ENCODE measurements around the gene PPP2R5D.
"Not testable (repeated sequence)": the region's sequence is repeated elsewhere in the genome, so short reads cannot be mapped to it uniquely, and the experiment has no call there.

The PPP2R5D gene

DNA sequence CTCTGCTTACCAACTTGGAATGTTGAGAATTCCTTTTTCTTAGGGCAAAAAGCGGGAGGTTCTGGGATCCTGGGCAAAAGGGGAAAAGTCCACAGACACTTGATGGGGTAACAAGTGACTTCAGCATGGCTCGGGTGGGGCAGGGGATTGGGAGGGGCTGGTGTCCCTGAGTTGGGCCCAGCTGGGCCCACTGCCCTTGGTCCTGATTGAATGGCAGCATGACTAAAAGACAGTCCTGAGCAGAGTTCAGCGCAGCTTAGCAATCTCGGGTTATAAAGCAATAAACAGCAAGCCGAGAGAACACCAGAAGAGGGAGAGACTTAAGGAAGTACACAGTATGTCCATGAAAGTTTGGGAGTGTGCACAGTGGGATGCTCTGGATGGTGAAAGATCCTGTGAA lies 5.6 kb downstream of the PPP2R5D start:
- no peak overlapping the region for H3K27ac ChIP-seq (ENCODE audit: low read length)
- no peaks in the 10 kb centered on the region for H3K27me3 ChIP-seq (ENCODE audit: insufficient read depth, low read length, poor library complexity)
- peaks cover 43% of the 10 kb centered on the region for H3K36me3 ChIP-seq (ENCODE audit: insufficient read depth, low read length)
- H3K9me3 ChIP-seq (ENCODE audit: insufficient read depth, low read length, severe bottlenecking) = no peaks in the 10 kb centered on the region
- peaks cover 73% of the 10 kb centered on the region for H3K79me2 ChIP-seq (ENCODE audit: insufficient read depth, low read length)
- no peak for DNase-seq
- no peak overlapping the region for H3K9ac ChIP-seq (ENCODE audit: low read depth, low read length)
- ATAC-seq (ENCODE audit: insufficient read depth, low read depth) = no peak
- no peak overlapping the region for H3K4me3 ChIP-seq (ENCODE audit: low read depth in 1 of 2, low read length in 2 of 2)
- TF ChIP-seq, protein P1, sequence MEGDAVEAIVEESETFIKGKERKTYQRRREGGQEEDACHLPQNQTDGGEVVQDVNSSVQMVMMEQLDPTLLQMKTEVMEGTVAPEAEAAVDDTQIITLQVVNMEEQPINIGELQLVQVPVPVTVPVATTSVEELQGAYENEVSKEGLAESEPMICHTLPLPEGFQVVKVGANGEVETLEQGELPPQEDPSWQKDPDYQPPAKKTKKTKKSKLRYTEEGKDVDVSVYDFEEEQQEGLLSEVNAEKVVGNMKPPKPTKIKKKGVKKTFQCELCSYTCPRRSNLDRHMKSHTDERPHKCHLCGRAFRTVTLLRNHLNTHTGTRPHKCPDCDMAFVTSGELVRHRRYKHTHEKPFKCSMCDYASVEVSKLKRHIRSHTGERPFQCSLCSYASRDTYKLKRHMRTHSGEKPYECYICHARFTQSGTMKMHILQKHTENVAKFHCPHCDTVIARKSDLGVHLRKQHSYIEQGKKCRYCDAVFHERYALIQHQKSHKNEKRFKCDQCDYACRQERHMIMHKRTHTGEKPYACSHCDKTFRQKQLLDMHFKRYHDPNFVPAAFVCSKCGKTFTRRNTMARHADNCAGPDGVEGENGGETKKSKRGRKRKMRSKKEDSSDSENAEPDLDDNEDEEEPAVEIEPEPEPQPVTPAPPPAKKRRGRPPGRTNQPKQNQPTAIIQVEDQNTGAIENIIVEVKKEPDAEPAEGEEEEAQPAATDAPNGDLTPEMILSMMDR (IDR thresholded peaks at IDR 0.05; ENCODE audit: borderline replicate concordance, extremely low read depth, low read length, poor library complexity, severe bottlenecking) = no peak
- no peak for TF ChIP-seq EZH2 (IDR thresholded peaks at IDR 0.05; ENCODE audit: borderline replicate concordance, low read depth, low read length, severe bottlenecking)
- peaks cover 35% of the 10 kb centered on the region for H3K4me1 ChIP-seq (ENCODE audit: insufficient read depth, low read length)
- H4K20me1 ChIP-seq (ENCODE audit: insufficient read depth, low read length) = peaks cover 12% of the 10 kb centered on the region; the same call in 1 of the 2 replicates
- H2AFZ ChIP-seq (ENCODE audit: low read depth, low read length) = no peak overlapping the region
- no peak overlapping the region for H3K4me2 ChIP-seq (ENCODE audit: insufficient read depth, low read length)

DNA sequence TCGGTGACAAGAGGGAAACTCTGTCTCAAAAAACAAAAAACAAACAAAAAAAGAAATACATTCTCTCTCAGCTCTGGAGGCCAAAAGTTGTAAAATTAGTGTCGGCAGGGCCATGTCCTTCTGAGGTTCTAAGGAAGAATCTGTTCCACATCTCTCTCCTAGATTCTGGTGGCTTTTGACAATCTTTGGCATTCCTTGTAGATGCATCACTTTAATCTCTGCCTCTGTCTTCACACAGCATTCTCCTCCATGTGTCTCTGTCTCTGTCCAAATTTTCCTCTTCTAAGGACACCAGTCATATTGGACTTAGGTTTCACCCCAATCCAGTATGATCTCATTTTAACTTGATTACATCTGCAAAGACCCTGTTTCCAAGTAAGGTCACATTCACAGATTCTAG lies 9.1 kb downstream of the PPP2R5D start:
- Histone ChIP-seq H2AFZ (ENCODE audit: low read depth, low read length) (no peak overlapping the region), H3K4me2 (ENCODE audit: insufficient read depth, low read length) (no peak overlapping the region), H3K9me3 (ENCODE audit: insufficient read depth, low read length, severe bottlenecking) (no peaks in the 10 kb centered on the region), H3K79me2 (ENCODE audit: insufficient read depth, low read length) (peaks cover 44% of the 10 kb centered on the region), H3K27ac (ENCODE audit: low read length) (no peak overlapping the region), H3K36me3 (ENCODE audit: insufficient read depth, low read length) (peaks cover 36% of the 10 kb centered on the region), H3K9ac (ENCODE audit: low read depth, low read length) (no peak overlapping the region), H4K20me1 (ENCODE audit: insufficient read depth, low read length) (no peaks in the 10 kb centered on the region; the same call in 1 of the 2 replicates), H3K4me1 (ENCODE audit: insufficient read depth, low read length) (peaks cover 2% of the 10 kb centered on the region), H3K4me3 (ENCODE audit: low read depth in 1 of 2, low read length in 2 of 2) (no peak overlapping the region), H3K27me3 (ENCODE audit: insufficient read depth, low read length, poor library complexity) (no peaks in the 10 kb centered on the region)
- no peak for ATAC-seq (ENCODE audit: insufficient read depth, low read depth)
- DNase-seq = no peak
- TF ChIP-seq, protein P1 (IDR thresholded peaks at IDR 0.05; ENCODE audit: borderline replicate concordance, extremely low read depth, low read length, poor library complexity, severe bottlenecking) = no peak
- no peak for TF ChIP-seq EZH2 (IDR thresholded peaks at IDR 0.05; ENCODE audit: borderline replicate concordance, low read depth, low read length, severe bottlenecking)

DNA sequence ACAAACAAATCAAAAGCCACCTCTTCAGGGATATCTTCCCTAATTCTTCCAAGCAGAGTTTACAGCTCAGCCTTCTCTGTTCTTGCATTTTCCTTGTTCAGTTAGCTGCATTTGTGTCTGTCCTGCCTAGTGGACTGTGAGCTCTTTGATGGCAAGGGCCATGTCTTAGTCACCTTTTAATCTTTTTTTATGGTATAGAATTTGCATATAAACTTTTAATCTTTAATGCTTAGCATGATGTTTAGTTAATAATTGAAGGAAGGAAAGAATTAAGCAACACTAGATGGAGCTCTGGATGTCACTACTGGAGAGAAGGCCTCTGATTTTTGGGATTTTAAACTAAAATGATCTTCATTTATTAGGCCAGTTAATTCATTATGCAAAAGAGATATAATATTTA lies 12.1 kb downstream of the PPP2R5D start:
- Histone ChIP-seq H3K36me3 (ENCODE audit: insufficient read depth, low read length) (peaks cover 19% of the 10 kb centered on the region), H3K9me3 (ENCODE audit: insufficient read depth, low read length, severe bottlenecking) (no peaks in the 10 kb centered on the region), H3K4me3 (ENCODE audit: low read depth in 1 of 2, low read length in 2 of 2) (no peak overlapping the region), H3K27ac (ENCODE audit: low read length) (no peak overlapping the region), H4K20me1 (ENCODE audit: insufficient read depth, low read length) (no peaks in the 10 kb centered on the region; the same call in 1 of the 2 replicates), H3K4me1 (ENCODE audit: insufficient read depth, low read length) (no peaks in the 10 kb centered on the region), H3K4me2 (ENCODE audit: insufficient read depth, low read length) (no peak overlapping the region), H2AFZ (ENCODE audit: low read depth, low read length) (no peak overlapping the region), H3K9ac (ENCODE audit: low read depth, low read length) (no peak overlapping the region), H3K79me2 (ENCODE audit: insufficient read depth, low read length) (peaks cover 38% of the 10 kb centered on the region), H3K27me3 (ENCODE audit: insufficient read depth, low read length, poor library complexity) (no peaks in the 10 kb centered on the region)
- DNase-seq (no peak), ATAC-seq (ENCODE audit: insufficient read depth, low read depth) (no peak)
- TF ChIP-seq EZH2 (IDR thresholded peaks at IDR 0.05; ENCODE audit: borderline replicate concordance, low read depth, low read length, severe bottlenecking) = no peak
- TF ChIP-seq, protein P1 (IDR thresholded peaks at IDR 0.05; ENCODE audit: borderline replicate concordance, extremely low read depth, low read length, poor library complexity, severe bottlenecking) = no peak

GRCh38 chr6:42998205-42998604 lies 13.8 kb downstream of the PPP2R5D start:
- not testable (repeated sequence) for H3K27me3 ChIP-seq (ENCODE audit: insufficient read depth, low read length, poor library complexity); H3K4me3 ChIP-seq (ENCODE audit: low read depth in 1 of 2, low read length in 2 of 2); ATAC-seq (ENCODE audit: insufficient read depth, low read depth); H2AFZ ChIP-seq (ENCODE audit: low read depth, low read length); H3K9ac ChIP-seq (ENCODE audit: low read depth, low read length); H3K4me2 ChIP-seq (ENCODE audit: insufficient read depth, low read length); H4K20me1 ChIP-seq (ENCODE audit: insufficient read depth, low read length); H3K9me3 ChIP-seq (ENCODE audit: insufficient read depth, low read length, severe bottlenecking); DNase-seq; H3K27ac ChIP-seq (ENCODE audit: low read length); H3K4me1 ChIP-seq (ENCODE audit: insufficient read depth, low read length)
- Histone ChIP-seq H3K36me3 (ENCODE audit: insufficient read depth, low read length) (peaks cover 23% of the 10 kb centered on the region; the same call in 1 of the 2 replicates), H3K79me2 (ENCODE audit: insufficient read depth, low read length) (peaks cover 31% of the 10 kb centered on the region)

Data from DND-41 (cell line).